Activated T-helper 1 cell treated with anti-CD3 and anti-CD28 coated beads, Interleukin-12 subunit alpha, Interleukin-12 subunit beta, Interleukin-2, Interleukin-4 antibody, amounts not matched to agents 30 ng/mL and 10 ng/mL and 1 ng/mL, durations not matched to agents 14 hours and 24 hours and 36 hours (primary cell): ENCODE data around the gene IFNA21. TPM values are rescaled to one million over a fixed set of nuclear protein-coding genes. Genes with fewer than 3 reads are reported as not detected.
"Not testable (repeated sequence)": the region's sequence is repeated elsewhere in the genome, so short reads cannot be mapped to it uniquely, and the experiment has no call there.

Source experiments
- DNase-seq: peaks from one replicate; pipeline ENCODE4 v3.0.0; 2021; ENCODE audit warnings: low spot score
- H3K27ac Mint-ChIP-seq: one replicate; pipeline ENCODE4 v1.8.0; 2021; ENCODE audit warnings: mild to moderate bottlenecking, mixed read lengths
- H3K27me3 Mint-ChIP-seq: one replicate; pipeline ENCODE4 v1.8.0; 2022; ENCODE audit warnings: mild to moderate bottlenecking, moderate library complexity, mixed read lengths; ENCODE audit not compliant: insufficient read depth
- H3K36me3 Mint-ChIP-seq: one replicate; pipeline ENCODE4 v1.8.0; 2021; ENCODE audit warnings: low read depth, mixed read lengths
- H3K4me1 Mint-ChIP-seq: one replicate; pipeline ENCODE4 v1.8.0; 2021; ENCODE audit warnings: low read depth, mixed read lengths
- H3K4me3 Mint-ChIP-seq: one replicate; pipeline ENCODE4 v1.8.0; 2021; ENCODE audit warnings: mild to moderate bottlenecking, moderate library complexity, mixed read lengths
- H3K9me3 Mint-ChIP-seq: one replicate; pipeline ENCODE4 v1.8.0; 2021; ENCODE audit warnings: mixed read lengths
- intact Hi-C: fragments of 100-400 bp; cut with micrococcal nuclease; formaldehyde crosslinking; loops from one replicate; pipeline ENCODE4 v1.15.1; 2024
- total RNA-seq: library from RNA; stranded (reverse); gene quantifications from 2 replicates; pipeline ENCODE4 v1.2.3, GENCODE V29; 2022

The IFNA21 gene
- total RNA-seq, 1 donor from 2014 or later, result not detected

DNA sequence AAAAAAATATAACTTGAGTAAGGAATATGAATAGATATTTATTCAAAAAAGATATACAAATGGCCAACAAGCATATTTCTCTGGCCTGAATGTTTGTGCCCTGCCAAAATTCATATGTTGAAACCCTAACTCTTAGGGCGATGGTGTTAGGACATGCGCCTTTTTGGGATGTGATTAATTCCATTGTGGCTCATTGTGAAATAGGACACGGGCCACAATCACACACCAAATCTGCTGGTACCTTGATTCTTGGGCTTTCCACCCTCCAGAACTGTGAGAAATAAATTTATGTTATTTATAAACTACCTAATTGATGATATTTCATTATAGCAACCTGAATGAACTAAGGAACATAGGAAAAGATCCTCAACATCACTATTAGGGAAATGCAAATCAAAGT lies 5.7 kb upstream of the IFNA21 start:
- Mint-ChIP-seq H3K4me1 (no peaks in the 10 kb centered on the region), H3K27me3 (peaks cover 44% of the 10 kb centered on the region), H3K9me3 (no peaks in the 10 kb centered on the region), H3K27ac (no peak overlapping the region), H3K36me3 (no peaks in the 10 kb centered on the region), H3K4me3 (no peak overlapping the region)
- intact Hi-C loops, result no loop called here
- no peak for DNase-seq

GRCh38 chr9:21171351-21171750 lies 4.9 kb upstream of the IFNA21 start:
- H3K9me3 Mint-ChIP-seq, result no peaks in the 10 kb centered on the region
- H3K36me3 Mint-ChIP-seq, result no peaks in the 10 kb centered on the region
- H3K27ac Mint-ChIP-seq, result no peak overlapping the region
- no peaks in the 10 kb centered on the region for H3K4me1 Mint-ChIP-seq
- no peak overlapping the region for H3K4me3 Mint-ChIP-seq
- DNase-seq, result no peak
- H3K27me3 Mint-ChIP-seq, result peaks cover 49% of the 10 kb centered on the region
- intact Hi-C loops, result no loop called here

DNA sequence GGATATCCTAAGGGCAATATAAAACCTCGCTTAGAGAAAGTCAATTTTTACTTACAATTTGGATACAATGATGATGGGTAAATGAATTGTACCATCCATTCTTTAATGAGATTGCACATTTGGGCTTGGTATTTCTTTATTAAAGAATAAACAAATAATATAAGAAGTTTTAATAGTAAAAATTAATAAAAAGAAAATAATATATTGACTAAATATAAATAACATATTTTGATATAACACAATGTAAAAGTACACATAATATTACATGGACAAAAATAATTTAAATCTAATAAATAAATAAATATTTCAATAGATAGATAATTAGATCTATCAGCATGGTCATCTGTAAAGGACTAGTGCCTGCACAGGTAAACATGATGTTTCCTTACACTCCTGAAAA lies 944 bp downstream of the IFNA21 start:
- H3K4me3 Mint-ChIP-seq, result no peak overlapping the region
- no peak overlapping the region for H3K27ac Mint-ChIP-seq
- peaks cover 17% of the 10 kb centered on the region for H3K4me1 Mint-ChIP-seq
- no peaks in the 10 kb centered on the region for H3K9me3 Mint-ChIP-seq
- peaks cover 25% of the 10 kb centered on the region for H3K27me3 Mint-ChIP-seq
- DNase-seq, result no peak
- intact Hi-C loops, result no loop called here
- H3K36me3 Mint-ChIP-seq, result no peaks in the 10 kb centered on the region

- H3K27ac Mint-ChIP-seq, result no peak overlapping the region
- no peaks in the 10 kb centered on the region for H3K9me3 Mint-ChIP-seq
- DNase-seq, result no peak
Measured at GRCh38 chr9:21160178-21160577, 6.3 kb downstream of the IFNA21 start.

GRCh38 chr9:21155501-21155900 lies 11.0 kb downstream of the IFNA21 start:
- H3K27me3 Mint-ChIP-seq, result peaks cover 5% of the 10 kb centered on the region
- H3K9me3 Mint-ChIP-seq, result no peaks in the 10 kb centered on the region
- intact Hi-C loops, result no loop called here

More at GRCh38 chr9:21160178-21160577, 6.3 kb downstream of the IFNA21 start:
- intact Hi-C loops, result no loop called here
- peaks cover 4% of the 10 kb centered on the region for H3K27me3 Mint-ChIP-seq
- no peak overlapping the region for H3K4me3 Mint-ChIP-seq
- peaks cover 3% of the 10 kb centered on the region for H3K36me3 Mint-ChIP-seq
- peaks cover 31% of the 10 kb centered on the region for H3K4me1 Mint-ChIP-seq

DNA sequence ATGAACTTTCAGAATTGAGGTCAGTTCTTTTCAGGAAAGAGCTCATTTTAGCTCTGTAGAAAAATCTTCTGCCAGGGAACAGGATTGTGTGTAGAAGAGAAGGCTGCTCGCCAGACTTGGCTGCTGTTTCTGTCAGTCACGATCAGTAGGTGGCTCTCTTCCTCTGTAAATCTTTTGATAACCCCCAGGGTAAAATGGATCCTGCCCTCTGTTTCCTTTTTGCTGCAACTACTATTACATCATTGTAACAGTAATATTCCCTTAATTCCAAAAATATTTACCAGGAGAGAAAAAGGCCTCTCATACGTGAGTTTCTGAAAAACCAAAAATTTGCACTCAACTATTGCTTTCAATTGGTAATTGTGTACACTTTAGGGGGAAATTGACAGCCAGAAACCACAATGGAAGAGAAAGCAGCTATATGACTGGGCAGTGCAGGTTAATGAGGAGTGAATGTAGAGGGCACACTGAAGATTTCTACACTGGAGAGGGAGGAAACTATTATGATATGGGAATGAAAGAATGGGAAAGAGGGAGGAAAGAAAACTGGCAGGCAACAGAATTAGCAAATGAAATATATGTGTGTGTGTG lies 12.3 kb downstream of the IFNA21 start:
- Mint-ChIP-seq H3K4me3 (no peak overlapping the region), H3K9me3 (peaks cover under 1% of the 10 kb centered on the region), H3K27ac (no peak overlapping the region), H3K4me1 (peaks cover 11% of the 10 kb centered on the region), H3K36me3 (peaks cover 3% of the 10 kb centered on the region), H3K27me3 (peaks cover 8% of the 10 kb centered on the region)
- intact Hi-C loops, result no loop called here
- DNase-seq, result no peak

More at GRCh38 chr9:21155501-21155900, 11.0 kb downstream of the IFNA21 start:
- DNase-seq, result no peak
- H3K36me3 Mint-ChIP-seq, result peaks cover 3% of the 10 kb centered on the region
- H3K4me1 Mint-ChIP-seq, result peaks cover 21% of the 10 kb centered on the region
- no peak overlapping the region for H3K27ac Mint-ChIP-seq
- no peak overlapping the region for H3K4me3 Mint-ChIP-seq

- H3K27ac Mint-ChIP-seq, result no peak overlapping the region
- intact Hi-C loops, result no loop called here
- peaks cover 1% of the 10 kb centered on the region for H3K36me3 Mint-ChIP-seq
- no peak for DNase-seq
- peaks cover 12% of the 10 kb centered on the region for H3K27me3 Mint-ChIP-seq
- peaks cover 6% of the 10 kb centered on the region for H3K9me3 Mint-ChIP-seq
- no peak overlapping the region for H3K4me3 Mint-ChIP-seq
- peaks cover 7% of the 10 kb centered on the region for H3K4me1 Mint-ChIP-seq
Measured at GRCh38 chr9:21153336-21154017, 13.0 kb downstream of the IFNA21 start.

GRCh38 chr9:21144603-21145002 lies 21.9 kb downstream of the IFNA21 start:
- Mint-ChIP-seq H3K4me1 (peaks cover 28% of the 10 kb centered on the region), H3K27me3 (peaks cover 13% of the 10 kb centered on the region), H3K36me3 (peaks cover 7% of the 10 kb centered on the region), H3K27ac (peak overlapping the region; percentile 35), H3K4me3 (peak overlapping the region; percentile 5), H3K9me3 (peaks cover 31% of the 10 kb centered on the region)
- intact Hi-C loops, result no loop called here
- no peak for DNase-seq

DNA sequence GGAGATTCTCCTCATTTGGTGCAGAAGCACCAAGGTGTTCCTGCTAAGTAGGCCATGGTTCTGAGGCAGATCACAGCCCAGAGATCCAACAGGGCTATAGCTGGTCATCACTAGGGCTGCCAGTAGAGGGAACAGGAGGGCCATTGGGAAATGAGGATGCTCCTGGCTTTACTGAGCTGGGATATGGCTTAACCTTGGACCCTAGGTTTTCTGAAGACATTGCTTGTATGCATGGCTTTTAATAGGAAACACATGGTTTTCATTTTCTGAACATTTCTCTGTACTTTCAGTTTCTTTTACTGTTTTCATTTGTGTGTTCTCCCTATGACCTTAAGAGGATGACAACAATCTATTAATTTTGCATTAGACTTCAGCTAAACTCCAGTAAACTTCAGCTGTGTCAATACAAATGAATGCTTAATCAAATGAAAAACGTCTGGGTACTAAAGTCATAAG lies 25.0 kb downstream of the IFNA21 start, which contains the start of gene IFNW1:
Gene IFNW1, minus strand, starts transcription at position 406 of the 456 bp plus-strand sequence. Its CDS starts 262 bp downstream, at position 144.
- Mint-ChIP-seq H3K36me3 (no peaks in the 10 kb centered on the region), H3K4me3 (no peak within 1 kb of the TSS), H3K4me1 (peaks cover 28% of the 10 kb centered on the region), H3K27me3 (peaks cover 7% of the 10 kb centered on the region), H3K27ac (no peak within 1 kb of the TSS), H3K9me3 (peaks cover 8% of the 10 kb centered on the region)
- intact Hi-C loops, result no loop called here
- no peak for DNase-seq

GRCh38 chr9:21137020-21137419 lies 29.4 kb downstream of the IFNA21 start:
- intact Hi-C loops, result no loop called here
- Mint-ChIP-seq H3K4me1 (peaks cover 11% of the 10 kb centered on the region), H3K36me3 (no peaks in the 10 kb centered on the region), H3K4me3 (no peak overlapping the region), H3K27me3 (peaks cover 14% of the 10 kb centered on the region), H3K27ac (no peak overlapping the region), H3K9me3 (no peaks in the 10 kb centered on the region)
- DNase-seq, result no peak

DNA sequence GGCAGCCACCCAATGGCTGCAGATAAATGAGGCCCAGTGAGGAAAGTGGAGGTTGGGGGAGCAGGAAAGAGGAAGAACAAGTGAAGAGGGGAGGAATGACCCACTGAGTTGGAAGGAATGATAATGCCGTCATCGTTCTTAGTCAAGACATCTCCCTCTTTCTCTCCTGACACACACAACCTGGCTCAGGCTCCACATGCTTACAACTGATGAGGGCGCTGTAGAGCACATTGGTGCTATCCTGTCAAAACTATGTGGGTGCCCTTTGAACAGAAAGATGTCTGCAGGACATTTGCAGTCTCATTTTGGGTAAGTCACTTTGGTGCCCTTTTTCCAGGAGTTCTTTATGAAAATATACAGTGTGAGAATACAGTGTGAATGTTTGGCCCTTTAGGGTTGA lies 30.7 kb downstream of the IFNA21 start:
- intact Hi-C loops, result no loop called here
- H3K27ac Mint-ChIP-seq, result no peak overlapping the region
- H3K4me1 Mint-ChIP-seq, result no peaks in the 10 kb centered on the region
- H3K36me3 Mint-ChIP-seq, result no peaks in the 10 kb centered on the region
- no peak for DNase-seq
- no peaks in the 10 kb centered on the region for H3K9me3 Mint-ChIP-seq
- peaks cover 20% of the 10 kb centered on the region for H3K27me3 Mint-ChIP-seq
- H3K4me3 Mint-ChIP-seq, result no peak overlapping the region

DNA sequence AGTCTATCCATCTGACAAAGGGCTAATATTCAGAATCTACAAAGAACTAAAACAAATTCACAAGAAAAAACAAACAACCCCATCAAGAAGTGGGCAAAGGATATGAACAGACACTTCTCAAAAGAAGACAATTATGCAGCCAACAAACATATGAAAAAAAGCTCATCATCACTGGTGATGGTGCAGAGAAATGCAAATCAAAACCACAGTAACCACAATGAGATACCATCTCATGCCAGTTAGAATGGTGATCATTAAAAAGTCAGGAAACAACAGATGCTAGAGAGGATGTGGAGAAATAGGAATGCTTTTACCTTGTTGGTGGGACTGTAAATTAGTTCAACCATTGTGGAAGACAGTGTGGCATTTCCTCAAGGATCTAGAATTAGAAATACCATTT lies 38.3 kb downstream of the IFNA21 start:
- H3K4me1 Mint-ChIP-seq, DNase-seq, H3K9me3 Mint-ChIP-seq, intact Hi-C loops, H3K4me3 Mint-ChIP-seq, H3K36me3 Mint-ChIP-seq: not testable (repeated sequence)
- Mint-ChIP-seq H3K27ac (peak overlapping the region; percentile 49), H3K27me3 (peaks cover 33% of the 10 kb centered on the region)

GRCh38 chr9:21121595-21122251 lies 44.7 kb downstream of the IFNA21 start:
- no peaks in the 10 kb centered on the region for H3K36me3 Mint-ChIP-seq
- H3K27ac Mint-ChIP-seq, result no peak overlapping the region
- no peak for DNase-seq
- peaks cover 35% of the 10 kb centered on the region for H3K27me3 Mint-ChIP-seq
- intact Hi-C loops, result no loop called here
- peaks cover 5% of the 10 kb centered on the region for H3K4me1 Mint-ChIP-seq
- H3K9me3 Mint-ChIP-seq, result peaks cover 4% of the 10 kb centered on the region
- no peak overlapping the region for H3K4me3 Mint-ChIP-seq
